ENCODE results near the gene SLC6A18. TPM values are rescaled to one million over a fixed set of nuclear protein-coding genes. Genes with fewer than 3 reads are reported as not detected.
A peak's percentile ranks its signal among the peaks of the same experiment; 100 is the strongest.

SLC6A18 gene
- total and polyA plus RNA-seq, 2 of the 13 experiments (the other 11 are each of a cell fraction or from before 2014, with no cell fraction given): not detected

- no peak for TF ChIP-seq PRDM10 (CRISPR knock-in tag; IDR thresholded peaks at IDR 0.05; ENCODE audit: low read depth)
- TF ChIP-seq ZNF3 (CRISPR knock-in tag; IDR thresholded peaks at IDR 0.05): 0 out of 2 replicates have a peak, but pooled peaks have one; percentile 45
- TF ChIP-seq HNF1B (CRISPR knock-in tag; IDR thresholded peaks at IDR 0.05): no peak
- TF ChIP-seq NCOA5 (CRISPR knock-in tag; IDR thresholded peaks at IDR 0.05): no peak
- TF ChIP-seq MLXIP (CRISPR knock-in tag; IDR thresholded peaks at IDR 0.05; ENCODE audit: borderline replicate concordance): peak; percentile 92
- 0 out of 2 replicates have a peak, but pooled peaks have one; percentile 30 for TF ChIP-seq MEF2D (CRISPR knock-in tag; IDR thresholded peaks at IDR 0.05)
- no peak for TF ChIP-seq NCOR1 (IDR thresholded peaks at IDR 0.05; ENCODE audit: borderline replicate concordance, low read length)
- TF ChIP-seq ZUFSP (CRISPR knock-in tag; IDR thresholded peaks at IDR 0.05; ENCODE audit: borderline replicate concordance): no peak
- no peak for TF ChIP-seq ZNF468 (CRISPR knock-in tag; IDR thresholded peaks at IDR 0.05)
- TF ChIP-seq ZFP90 (CRISPR knock-in tag; IDR thresholded peaks at IDR 0.05; ENCODE audit: borderline replicate concordance): peak; percentile 87
- no peak for TF ChIP-seq YEATS4 (CRISPR knock-in tag; IDR thresholded peaks at IDR 0.05; ENCODE audit: borderline replicate concordance)
- peak; percentile 96 for TF ChIP-seq TSC22D2 (CRISPR knock-in tag; IDR thresholded peaks at IDR 0.05; ENCODE audit: borderline replicate concordance)
- TF ChIP-seq HMGXB3 (CRISPR knock-in tag; IDR thresholded peaks at IDR 0.05; ENCODE audit: borderline replicate concordance): peak; percentile 65; the same call in 1 of the 2 replicates
Observed at GRCh38 chr5:1246711-1247431, 21.7 kb downstream of the SLC6A18 start (continued).

All from HepG2 (cell line).